ENCODE data around the gene ATG4C.
A peak's percentile ranks its signal among the peaks of the same experiment; 100 is the strongest.

Gene ATG4C

DNA sequence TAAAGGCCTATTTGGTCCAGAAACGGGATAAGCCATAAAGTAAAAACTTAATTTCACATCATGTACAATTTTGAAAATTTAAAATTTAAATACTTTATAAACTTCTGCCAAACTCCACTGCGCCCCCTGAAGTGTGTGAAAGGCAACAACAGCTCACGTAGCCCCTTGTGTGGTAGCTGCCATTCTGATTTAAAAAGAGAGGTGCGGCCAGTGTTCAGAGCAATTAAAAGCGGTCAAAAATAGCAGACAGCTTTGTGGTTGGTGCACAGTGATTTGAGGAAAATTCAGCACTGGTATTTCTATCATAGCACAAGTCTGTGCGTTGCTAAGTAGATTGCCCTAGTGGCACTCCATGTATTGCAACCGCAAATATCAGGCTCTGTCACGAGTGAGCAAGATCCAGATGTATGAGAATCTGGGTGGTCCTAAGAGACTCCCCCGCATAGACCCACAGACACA, 122.5 kb downstream of the ATG4C start:
- peak in 1 of 2 donors; percentile 12 for DNase-seq

DNA sequence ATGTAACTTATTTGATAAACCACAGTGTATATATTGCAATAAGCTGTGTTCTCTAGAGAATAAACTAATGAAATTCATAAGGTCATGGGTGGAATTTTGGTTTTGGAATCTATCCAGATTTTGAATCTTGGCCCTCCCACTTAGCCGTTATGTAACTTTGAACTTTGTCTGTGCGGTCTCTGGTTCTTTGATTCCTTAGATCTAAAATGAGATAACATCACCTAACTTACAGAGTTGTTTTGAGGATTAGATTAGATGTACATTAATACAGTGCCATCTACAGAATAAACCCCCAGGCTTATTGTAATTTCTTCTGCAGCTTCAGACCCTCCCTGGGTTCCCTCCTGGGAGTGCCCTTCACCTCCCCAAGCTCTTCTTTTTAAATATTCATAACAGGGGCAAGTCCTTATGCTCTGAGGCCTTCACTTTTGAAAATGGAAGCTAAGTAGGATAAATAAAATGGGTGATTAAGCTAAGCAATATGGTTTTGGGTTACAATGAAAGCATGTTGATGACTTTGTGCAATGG, 124.3 kb downstream of the ATG4C start:
- no peak for DNase-seq

DNA sequence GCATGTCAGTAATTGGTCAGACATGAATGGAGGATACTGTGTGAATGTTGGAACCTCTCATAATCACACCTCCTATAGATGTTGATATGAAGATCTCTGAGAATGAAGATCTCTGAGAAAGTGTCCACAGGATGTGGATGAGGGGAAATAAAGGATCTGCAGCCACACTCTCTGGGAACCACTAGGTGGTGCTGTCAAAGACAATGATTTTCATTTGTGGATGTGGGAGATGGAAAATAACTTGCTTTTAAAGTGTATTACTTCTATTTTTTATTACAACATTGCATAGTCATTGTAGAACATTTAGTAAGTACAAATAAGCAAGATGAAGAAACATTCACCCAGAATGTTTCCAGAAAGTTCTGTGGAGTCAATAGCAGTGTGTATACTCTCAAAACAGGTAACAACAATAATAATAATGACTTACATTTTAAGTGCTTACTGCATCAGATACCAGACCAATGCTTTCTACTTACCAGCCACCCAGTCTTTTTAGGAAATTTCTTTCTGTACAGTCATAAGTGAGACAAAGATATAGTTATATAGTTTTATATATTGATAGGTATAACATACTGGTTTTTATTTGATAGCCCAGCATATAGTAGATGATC, 128.2 kb downstream of the ATG4C start:
- DNase-seq: peak in 1 of 2 donors; percentile 48

Measured in inflammatory macrophage treated with lipopolysaccharide for 1 hour (primary cell).